K562 (cell line): Measurements from ENCODE around the gene NRXN2. TPM values are rescaled to one million over a fixed set of nuclear protein-coding genes. Genes with fewer than 3 reads are reported as not detected.

Experiments
- polyA plus RNA-seq, 8 experiments: library from polyadenylated mRNA; depleted of rRNA in 4 of 8; stranded (reverse) in 5 of 8; unstranded in 3 of 8; fragments of >200 nt; fragmentation: Nextera tagmentation in 2 of 8; fragmentation: Illumina TruSeq in 1 of 8; extraction: Ambion mirVana in 2 of 8; extraction: Trizol in 1 of 8; gene quantifications; 2 replicates each; pipeline versions ENCODE4 v1.2.1 to v1.2.3, GENCODE V29; 2011 to 2014; ENCODE audit warnings: inconsistent platforms in 1 of 8, missing spikeins in 1 of 8
- total RNA-seq, 7 experiments: library from RNA; depleted of rRNA in 6 of 7; stranded (reverse); fragments of >200 nt in 6 of 7; fragmentation: Illumina TruSeq in 2 of 7; extraction: Trizol in 2 of 7; gene quantifications; 2 replicates each; pipeline versions ENCODE4 v1.2.1 to v1.2.3, GENCODE V29; 2011 to 2021; ENCODE audit warnings: low replicate concordance in 1 of 7
- TF ChIP-seq, protein P1 (sequence below), 2 experiments: fragments of 450-650 bp in 1 of 2; sonication (generic) in 1 of 2; formaldehyde crosslinking in 1 of 2; IDR thresholded peaks; 2 replicates each; pipeline versions ENCODE4 v1.7.1 to v1.9.0; 2016 to 2022; ENCODE audit warnings: inconsistent platforms in 1 of 2, mild to moderate bottlenecking in 1 of 2, missing genetic modification reagents in 1 of 2

Gene NRXN2
- total and polyA plus RNA-seq, 9 of the 15 experiments (the other 6 are each of a cell fraction or from before 2014, with no cell fraction given): 0.07 to 0.47 (median 0.15) TPM; not detected in 4

DNA sequence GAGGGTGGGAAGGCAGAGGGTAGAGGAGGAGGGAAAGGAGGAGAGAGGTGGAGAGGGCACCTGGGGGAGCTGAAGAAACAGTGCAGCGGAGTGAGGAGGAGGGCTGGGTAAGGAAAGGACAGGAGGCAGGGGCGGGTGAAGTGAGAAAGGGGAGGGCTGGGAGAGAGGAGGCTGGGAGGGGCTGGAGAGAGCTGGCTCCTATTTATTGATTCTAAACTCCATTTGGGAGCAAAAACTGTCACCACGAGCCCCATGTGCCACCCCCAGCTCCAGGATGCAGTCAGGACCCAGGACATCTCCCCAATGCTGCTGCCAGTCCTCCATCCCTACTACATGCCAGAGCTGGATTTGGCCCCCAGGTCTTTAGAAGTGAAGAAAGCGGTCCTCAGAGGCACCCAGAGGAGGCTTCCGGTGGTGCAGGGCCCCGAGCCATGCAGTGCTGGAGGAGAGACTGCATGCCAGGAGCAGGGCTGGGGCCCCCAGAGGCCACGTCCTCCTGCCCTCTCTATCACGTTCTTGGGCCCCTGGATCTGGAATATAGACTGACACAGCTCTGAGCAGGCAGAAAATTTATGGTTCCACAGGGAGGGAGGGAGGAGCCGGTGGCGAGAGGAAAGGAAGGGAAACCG is 78.2 kb downstream of the NRXN2 start (continued):
- TF ChIP-seq, protein P1, sequence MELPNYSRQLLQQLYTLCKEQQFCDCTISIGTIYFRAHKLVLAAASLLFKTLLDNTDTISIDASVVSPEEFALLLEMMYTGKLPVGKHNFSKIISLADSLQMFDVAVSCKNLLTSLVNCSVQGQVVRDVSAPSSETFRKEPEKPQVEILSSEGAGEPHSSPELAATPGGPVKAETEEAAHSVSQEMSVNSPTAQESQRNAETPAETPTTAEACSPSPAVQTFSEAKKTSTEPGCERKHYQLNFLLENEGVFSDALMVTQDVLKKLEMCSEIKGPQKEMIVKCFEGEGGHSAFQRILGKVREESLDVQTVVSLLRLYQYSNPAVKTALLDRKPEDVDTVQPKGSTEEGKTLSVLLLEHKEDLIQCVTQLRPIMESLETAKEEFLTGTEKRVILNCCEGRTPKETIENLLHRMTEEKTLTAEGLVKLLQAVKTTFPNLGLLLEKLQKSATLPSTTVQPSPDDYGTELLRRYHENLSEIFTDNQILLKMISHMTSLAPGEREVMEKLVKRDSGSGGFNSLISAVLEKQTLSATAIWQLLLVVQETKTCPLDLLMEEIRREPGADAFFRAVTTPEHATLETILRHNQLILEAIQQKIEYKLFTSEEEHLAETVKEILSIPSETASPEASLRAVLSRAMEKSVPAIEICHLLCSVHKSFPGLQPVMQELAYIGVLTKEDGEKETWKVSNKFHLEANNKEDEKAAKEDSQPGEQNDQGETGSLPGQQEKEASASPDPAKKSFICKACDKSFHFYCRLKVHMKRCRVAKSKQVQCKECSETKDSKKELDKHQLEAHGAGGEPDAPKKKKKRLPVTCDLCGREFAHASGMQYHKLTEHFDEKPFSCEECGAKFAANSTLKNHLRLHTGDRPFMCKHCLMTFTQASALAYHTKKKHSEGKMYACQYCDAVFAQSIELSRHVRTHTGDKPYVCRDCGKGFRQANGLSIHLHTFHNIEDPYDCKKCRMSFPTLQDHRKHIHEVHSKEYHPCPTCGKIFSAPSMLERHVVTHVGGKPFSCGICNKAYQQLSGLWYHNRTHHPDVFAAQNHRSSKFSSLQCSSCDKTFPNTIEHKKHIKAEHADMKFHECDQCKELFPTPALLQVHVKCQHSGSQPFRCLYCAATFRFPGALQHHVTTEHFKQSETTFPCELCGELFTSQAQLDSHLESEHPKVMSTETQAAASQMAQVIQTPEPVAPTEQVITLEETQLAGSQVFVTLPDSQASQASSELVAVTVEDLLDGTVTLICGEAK (IDR thresholded peaks at IDR 0.05): no peak
- TF ChIP-seq, protein P1 (CRISPR knock-in tag; IDR thresholded peaks at IDR 0.05): no peak
